ENCODE measurements around the gene CREB3L1.
"Not testable (repeated sequence)": the region's sequence is repeated elsewhere in the genome, so short reads cannot be mapped to it uniquely, and the experiment has no call there.

Gene CREB3L1

DNA sequence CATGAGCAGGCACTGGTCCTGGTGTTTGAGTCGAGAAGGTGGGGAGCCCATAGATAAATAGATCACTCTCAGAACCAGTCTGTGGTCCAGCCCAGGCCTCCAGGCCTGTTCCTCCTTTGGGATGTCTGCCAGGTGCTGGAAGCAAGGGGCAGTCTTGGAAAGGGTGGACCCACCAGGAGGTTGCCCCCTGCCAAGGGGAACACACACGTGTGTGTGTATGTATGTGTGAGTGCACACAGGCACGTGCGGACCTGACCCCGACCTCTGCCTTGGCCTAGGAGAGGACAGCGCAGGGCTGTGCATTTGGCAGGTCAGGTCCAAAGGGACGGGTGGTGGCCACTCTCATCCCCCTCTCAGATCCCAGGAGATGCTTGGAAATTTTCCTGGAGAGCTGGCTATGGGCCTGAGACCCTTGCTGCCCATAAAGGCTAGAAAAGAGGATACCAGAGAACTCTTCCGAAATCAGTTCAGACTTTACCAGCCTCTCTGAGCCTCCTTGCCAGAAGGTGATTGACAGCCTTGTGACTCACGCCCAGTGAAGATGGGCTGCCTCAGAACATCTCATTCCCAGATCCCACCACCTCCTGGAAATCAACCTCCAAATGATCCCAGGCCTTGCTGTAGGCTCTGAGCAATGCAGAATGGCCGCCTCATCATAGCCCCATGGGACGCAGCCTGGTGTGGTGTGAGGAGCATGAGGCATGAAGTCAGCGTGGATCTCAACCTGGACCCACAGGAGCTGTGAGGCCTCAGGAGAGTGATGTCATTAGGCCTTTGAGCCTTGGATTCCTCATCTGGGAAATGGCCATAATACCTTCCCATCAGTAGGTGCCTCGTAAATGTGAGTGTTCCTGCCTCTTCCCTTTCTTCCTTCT lies 24.0 kb upstream of the CREB3L1 start:
- TF ChIP-seq, protein P1, sequence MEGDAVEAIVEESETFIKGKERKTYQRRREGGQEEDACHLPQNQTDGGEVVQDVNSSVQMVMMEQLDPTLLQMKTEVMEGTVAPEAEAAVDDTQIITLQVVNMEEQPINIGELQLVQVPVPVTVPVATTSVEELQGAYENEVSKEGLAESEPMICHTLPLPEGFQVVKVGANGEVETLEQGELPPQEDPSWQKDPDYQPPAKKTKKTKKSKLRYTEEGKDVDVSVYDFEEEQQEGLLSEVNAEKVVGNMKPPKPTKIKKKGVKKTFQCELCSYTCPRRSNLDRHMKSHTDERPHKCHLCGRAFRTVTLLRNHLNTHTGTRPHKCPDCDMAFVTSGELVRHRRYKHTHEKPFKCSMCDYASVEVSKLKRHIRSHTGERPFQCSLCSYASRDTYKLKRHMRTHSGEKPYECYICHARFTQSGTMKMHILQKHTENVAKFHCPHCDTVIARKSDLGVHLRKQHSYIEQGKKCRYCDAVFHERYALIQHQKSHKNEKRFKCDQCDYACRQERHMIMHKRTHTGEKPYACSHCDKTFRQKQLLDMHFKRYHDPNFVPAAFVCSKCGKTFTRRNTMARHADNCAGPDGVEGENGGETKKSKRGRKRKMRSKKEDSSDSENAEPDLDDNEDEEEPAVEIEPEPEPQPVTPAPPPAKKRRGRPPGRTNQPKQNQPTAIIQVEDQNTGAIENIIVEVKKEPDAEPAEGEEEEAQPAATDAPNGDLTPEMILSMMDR (IDR thresholded peaks at IDR 0.05; ENCODE audit: insufficient read depth, low read depth, low read length, missing control alignments), result no peak
- no peak for DNase-seq (ENCODE audit: low read depth)
- no peak overlapping the region for H3K4me3 ChIP-seq (ENCODE audit: low read length)

DNA sequence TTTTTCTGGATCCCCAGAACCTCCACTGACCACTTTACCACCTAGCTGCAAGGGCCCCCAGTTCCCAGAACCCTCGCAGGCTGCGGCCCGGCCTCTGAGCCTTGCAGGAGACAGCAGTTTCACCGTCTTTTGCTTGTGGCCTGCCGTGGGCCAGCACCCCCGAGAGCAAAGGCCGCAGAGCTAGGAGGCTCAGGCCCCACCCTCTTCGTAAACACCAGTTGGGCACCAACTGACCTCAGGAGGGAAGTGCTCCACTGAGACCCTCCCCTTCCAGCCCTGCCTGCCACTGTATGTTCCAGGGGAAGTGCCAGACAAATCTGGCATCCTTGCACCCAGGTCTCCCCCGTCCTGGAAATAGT lies 23.4 kb upstream of the CREB3L1 start:
- H3K4me3 ChIP-seq (ENCODE audit: low read length), result no peak overlapping the region
- no peak for DNase-seq (ENCODE audit: low read depth)
- TF ChIP-seq, protein P1 (IDR thresholded peaks at IDR 0.05; ENCODE audit: insufficient read depth, low read depth, low read length, missing control alignments), result no peak

DNA sequence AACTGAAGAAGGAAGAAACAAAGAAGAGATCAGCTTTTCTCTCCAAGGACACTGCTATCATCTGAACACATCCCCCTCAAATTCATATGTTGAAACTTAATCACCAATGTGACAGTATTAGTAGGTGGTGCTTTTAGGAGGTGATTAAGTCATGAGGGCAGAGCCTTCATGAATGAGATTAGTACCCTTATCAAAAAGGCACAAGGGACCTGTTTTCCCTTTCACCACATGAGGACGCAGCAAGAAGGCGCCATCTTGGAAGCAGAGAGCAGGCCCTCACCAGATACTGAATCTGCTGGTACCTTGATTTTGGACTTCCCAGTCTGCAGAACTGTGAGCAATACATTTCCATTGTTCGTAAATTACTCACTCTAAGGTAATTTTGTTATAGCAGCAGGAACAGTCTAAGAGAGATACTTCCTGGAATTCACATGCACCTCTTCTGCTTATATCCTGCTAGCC lies 20.9 kb upstream of the CREB3L1 start:
- TF ChIP-seq, protein P1 (IDR thresholded peaks at IDR 0.05; ENCODE audit: insufficient read depth, low read depth, low read length, missing control alignments), result no peak
- H3K4me3 ChIP-seq (ENCODE audit: low read length), result no peak overlapping the region
- DNase-seq (ENCODE audit: low read depth), result no peak

DNA sequence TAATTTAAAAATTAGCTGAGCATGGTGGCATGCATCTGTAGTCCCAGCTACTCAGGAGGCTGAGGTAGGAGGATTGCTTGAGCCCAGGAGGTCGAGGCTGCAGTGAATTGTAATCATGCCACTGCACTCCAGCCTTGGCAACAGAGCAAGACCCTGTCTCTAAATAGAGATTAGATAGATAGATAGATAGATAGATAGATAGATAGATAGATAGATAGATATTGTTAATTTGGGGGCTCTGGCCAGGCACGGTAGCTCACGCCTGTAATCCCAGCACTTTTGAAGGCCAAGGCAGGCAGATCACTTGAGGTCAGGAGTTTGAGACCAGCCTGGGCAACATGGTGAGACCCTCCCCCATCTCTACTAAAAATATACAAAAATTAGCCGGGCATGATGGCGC lies 18.1 kb upstream of the CREB3L1 start:
- not testable (repeated sequence) for DNase-seq (ENCODE audit: low read depth)

DNA sequence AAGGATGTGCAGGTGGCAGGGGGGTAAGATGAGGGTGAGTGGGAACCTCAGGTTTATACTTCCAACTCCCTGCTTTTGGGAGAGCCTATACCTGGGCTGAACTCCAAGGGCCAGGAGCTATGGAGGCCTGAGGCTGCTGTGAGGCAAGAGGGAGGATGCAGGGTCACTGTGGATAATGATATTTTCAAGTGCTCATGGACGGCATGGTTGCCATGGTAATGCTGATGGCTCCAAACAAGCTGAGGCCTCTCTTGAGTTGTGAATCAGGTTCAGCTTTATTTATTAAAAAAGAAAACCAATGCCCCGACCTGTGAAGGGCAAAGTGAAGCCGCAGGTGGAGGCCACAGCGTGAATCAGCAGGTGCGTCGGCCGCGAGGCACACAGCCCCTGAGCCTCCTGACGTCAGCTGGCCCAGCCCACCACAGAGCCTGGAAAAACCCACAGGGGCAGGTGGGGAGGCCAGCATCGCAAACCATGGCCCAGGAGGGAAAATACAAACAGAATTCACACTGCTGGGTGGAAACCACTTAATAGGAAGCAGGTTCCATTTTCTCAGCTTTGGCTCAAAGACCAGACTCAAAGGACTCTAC lies 17.4 kb upstream of the CREB3L1 start:
- no peak overlapping the region for H3K4me3 ChIP-seq (ENCODE audit: low read length)
- no peak for DNase-seq (ENCODE audit: low read depth)
- TF ChIP-seq, protein P1 (IDR thresholded peaks at IDR 0.05; ENCODE audit: insufficient read depth, low read depth, low read length, missing control alignments), result no peak

More for the DNA sequence above, 18.1 kb upstream of the CREB3L1 start:
- not testable (repeated sequence) for H3K4me3 ChIP-seq (ENCODE audit: low read length)

DNA sequence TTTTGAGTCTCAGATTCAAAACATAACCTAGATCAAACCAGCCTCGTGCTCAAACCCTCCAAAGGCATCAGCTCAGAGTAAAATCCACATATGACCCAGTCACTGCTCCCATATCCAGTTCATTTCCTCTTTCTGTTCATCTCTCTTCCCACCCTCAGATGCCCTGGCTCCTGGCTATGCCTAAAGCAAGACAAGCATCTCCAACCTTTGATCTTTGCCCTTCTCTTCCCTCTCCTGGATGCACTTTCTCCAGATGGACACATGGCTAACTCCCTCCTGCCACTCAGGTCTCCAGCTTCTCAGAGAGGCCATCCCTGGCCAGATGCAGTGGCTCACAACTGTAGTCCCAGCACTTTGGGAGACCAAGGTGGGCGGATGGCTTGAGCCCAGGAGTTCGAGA lies 14.3 kb upstream of the CREB3L1 start:
- no peak for DNase-seq (ENCODE audit: low read depth)
- TF ChIP-seq, protein P1 (IDR thresholded peaks at IDR 0.05; ENCODE audit: insufficient read depth, low read depth, low read length, missing control alignments), result no peak
- no peak overlapping the region for H3K4me3 ChIP-seq (ENCODE audit: low read length)

DNA sequence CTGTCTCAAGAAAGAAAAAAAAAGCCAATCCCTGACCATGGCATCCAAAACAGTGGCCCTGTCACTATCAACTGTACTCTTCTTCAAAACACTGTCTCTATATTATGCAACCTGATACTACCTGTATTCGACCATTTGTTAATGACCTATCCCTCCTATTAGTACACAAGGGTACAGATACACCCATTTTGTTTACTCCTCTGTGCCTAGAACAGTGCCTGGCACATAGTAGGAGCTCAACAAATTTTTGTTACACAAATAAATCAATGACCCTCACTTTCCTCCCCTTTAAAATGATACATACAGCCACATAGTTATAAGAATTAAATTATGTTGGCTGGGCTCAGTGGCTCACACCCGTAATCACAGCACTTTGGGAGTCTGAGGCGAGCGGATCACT lies 13.4 kb upstream of the CREB3L1 start:
- no peak overlapping the region for H3K4me3 ChIP-seq (ENCODE audit: low read length)
- no peak for DNase-seq (ENCODE audit: low read depth)
- TF ChIP-seq, protein P1 (IDR thresholded peaks at IDR 0.05; ENCODE audit: insufficient read depth, low read depth, low read length, missing control alignments), result no peak

All from epithelial cell of esophagus (primary cell).